GM19043 (cell line): ENCODE measurements around the gene TPR.

Source experiments
- ATAC-seq: cut with Tn5 transposase; IDR thresholded peaks from one replicate; pipeline ENCODE4 v1.9.1; 2021; ENCODE audit warnings: low read depth; ENCODE audit not compliant: unreplicated experiment

The TPR gene

DNA sequence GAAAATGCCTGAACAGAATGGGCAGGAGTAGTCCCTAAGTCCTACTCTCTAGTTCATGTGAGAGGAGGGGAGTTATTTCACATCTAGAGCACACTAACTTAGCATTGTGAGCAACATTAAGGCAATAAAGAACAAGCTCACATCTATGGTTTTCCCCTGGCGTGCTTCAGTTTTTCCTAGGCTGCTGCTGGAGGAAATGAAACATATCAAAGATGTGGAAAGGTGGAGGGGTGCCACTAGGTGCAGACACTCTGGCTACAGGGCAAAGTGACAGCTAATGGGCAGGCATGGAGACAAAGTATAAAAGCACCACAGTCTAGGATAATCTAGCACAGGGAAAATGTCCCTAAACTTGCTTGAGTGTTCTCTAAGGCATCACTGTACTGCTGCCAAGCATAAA is 82.2 kb downstream of the TPR start:
- no peak for ATAC-seq

DNA sequence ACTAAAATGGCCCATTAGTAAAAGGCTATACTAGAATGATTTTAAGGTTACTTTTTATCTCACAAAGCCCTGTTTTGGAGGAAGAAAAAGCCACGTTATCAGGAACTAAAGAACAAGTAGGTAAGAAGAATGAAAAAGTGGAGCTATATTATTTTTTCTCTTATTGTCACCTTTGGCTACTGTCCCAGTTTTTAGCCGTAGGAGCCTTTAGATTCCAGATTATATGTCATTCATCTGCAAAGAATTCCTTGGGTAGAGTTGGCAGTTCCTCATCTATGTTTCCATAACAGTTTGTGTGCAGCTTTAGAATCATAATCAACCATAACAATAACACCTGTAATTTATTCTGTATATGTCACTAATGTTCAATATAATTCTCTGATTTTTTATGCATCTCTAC is 83.8 kb downstream of the TPR start:
- ATAC-seq, result no peak

DNA sequence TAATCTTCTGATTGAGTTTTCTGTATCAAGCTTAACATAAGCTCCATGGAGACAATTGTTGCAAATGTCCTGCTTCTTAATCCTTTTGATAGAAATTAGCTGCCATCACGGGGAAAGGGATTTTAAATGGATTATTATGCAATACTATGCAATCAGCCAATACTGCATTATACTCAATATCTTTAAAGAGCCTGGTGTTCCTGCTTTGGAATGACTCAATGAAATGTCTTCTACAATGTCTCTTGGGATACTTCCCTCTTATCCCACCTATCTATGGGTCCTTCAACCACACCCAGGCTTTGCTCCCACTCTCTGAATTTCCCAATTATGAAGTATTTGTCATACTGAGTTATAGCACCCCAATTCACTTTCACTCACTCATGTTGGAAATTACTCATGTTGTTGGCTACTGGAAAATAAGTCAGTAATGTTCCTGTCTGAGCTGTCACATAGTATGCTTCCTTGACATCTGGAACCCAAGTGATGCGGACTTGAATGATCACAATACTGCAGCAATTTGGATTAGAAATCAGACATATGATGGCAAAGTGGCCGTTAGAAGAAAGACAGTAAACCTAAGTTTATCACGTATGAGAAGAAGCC is 85.0 kb downstream of the TPR start:
- no peak for ATAC-seq

DNA sequence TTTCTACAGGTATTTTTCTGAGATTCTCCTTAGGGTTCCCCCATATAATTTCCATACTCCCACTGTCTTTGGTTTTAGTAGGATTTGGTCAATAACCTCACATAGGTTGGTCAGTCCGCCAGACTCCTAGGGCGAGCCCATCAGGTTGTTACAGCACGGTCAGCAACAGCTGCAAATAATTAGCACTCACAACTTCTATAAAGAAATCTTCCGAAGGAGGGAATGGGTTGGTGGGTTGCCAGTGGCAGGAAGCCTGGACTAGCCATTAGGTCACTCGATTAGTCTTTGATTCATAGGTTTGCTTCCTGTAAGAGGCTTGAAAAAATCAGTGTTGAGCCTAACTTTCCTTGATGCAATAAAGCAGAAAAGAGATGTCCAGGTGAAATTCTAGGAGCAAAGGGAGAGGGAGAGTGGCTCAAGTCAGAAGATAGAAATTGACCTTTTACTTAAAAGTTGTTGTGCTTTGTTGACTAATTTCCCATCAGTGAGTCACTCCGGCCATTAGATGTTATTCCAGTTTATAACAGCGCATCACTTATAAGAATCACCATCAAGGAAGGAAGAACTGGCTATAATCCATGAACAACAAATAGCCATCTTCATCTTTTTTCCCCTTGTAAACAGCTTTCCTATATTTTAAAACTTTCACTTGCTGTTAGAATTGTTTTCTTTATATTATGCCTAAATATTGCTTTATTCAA is 88.3 kb downstream of the TPR start:
- ATAC-seq, result no peak

DNA sequence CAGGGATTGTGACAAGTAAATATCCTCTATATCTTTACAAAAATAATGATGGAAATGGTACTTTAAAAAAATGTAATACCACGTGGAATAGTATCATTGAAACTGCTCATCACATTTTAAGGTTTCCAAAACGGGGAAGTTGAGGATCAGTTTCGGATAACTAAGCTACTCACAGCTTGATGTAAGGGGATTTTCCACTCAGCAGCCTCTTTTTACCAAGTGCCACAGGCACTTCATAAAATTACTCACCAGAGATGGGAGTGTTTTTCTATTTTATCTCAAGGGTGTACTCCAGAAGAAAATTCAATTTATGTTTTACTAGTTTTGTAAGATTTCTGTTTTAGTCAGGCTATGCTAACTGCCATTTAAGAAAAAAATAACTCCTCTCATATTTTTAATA is 91.7 kb downstream of the TPR start:
- ATAC-seq, result no peak

GRCh38 chr1:186282466-186282865 is 92.6 kb downstream of the TPR start:
- no peak for ATAC-seq

DNA sequence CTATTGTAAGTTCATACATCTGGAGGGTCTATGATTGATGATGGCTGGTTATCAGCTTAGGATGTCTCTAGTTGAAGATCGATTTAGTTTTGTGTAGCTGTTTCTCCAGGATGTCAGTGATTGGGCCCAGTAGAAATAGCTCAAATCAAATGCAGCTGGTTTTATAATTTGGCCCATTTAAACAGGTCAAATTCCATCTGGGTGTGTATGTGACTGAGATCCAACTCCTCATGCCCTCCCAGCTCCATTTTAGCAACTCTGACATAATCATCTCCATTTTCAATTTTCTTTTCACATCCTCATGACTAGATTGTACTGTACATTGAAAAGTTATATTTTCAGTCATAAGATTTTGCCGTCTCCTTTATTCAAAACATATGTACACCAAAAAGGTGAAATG is 99.2 kb downstream of the TPR start:
- no peak for ATAC-seq

GRCh38 chr1:186272486-186272885 is 102.6 kb downstream of the TPR start:
- ATAC-seq, result no peak

DNA sequence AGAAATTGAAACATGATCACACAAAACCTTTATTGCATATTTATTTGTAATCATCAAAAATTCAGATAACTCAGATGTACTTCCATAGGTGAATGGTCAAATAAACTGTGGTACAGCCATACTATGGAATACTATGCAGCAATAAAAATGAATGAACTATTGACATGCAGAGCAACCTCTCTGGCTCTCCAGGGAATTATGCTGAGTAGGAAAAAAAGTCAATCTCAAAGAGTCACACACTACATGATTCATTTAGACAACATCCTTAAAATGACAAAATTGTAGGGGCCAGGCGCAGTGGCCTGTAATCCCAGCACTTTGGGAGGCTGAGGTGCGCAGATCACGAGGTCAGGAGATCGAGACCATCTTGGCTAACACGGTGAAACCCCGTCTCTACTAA is 104.0 kb downstream of the TPR start:
- no peak for ATAC-seq
